ENCODE measurements around the gene CYP27C1. TPM values are rescaled to one million over a fixed set of nuclear protein-coding genes. Genes with fewer than 3 reads are reported as not detected.

CYP27C1 gene
- total and polyA plus RNA-seq, 10 of the 15 experiments (the other 5 are each of a cell fraction or from before 2014, with no cell fraction given) = not detected

DNA sequence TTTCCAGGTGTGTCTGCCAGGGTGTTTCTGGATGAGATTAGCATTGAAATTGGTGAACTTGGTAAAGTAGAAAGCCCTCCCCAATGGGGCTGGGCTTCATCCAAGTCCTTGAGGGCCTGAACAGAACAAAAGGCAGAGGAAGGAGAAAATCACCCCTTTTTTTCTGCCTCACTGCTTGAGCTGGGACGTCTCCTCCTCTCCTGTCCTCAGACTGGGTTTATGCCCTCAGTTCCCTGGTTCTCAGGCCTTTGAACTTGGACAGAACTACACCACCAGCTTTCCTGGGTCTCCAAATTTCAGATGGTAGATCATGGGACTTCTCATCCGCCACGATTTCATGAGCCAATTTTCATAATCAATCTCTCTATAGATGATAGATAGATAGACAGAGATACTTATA, 59.4 kb downstream of the CYP27C1 start (continued):
- TF ChIP-seq RB1 (IDR thresholded peaks at IDR 0.05; ENCODE audit: borderline replicate concordance) (no peak), IKZF1 (conservative IDR thresholded peaks at IDR 0.05) (no peak), NFYA (IDR thresholded peaks at IDR 0.05; ENCODE audit: borderline replicate concordance, low read depth, low read length) (no peak)
- TF ChIP-seq, protein P1, sequence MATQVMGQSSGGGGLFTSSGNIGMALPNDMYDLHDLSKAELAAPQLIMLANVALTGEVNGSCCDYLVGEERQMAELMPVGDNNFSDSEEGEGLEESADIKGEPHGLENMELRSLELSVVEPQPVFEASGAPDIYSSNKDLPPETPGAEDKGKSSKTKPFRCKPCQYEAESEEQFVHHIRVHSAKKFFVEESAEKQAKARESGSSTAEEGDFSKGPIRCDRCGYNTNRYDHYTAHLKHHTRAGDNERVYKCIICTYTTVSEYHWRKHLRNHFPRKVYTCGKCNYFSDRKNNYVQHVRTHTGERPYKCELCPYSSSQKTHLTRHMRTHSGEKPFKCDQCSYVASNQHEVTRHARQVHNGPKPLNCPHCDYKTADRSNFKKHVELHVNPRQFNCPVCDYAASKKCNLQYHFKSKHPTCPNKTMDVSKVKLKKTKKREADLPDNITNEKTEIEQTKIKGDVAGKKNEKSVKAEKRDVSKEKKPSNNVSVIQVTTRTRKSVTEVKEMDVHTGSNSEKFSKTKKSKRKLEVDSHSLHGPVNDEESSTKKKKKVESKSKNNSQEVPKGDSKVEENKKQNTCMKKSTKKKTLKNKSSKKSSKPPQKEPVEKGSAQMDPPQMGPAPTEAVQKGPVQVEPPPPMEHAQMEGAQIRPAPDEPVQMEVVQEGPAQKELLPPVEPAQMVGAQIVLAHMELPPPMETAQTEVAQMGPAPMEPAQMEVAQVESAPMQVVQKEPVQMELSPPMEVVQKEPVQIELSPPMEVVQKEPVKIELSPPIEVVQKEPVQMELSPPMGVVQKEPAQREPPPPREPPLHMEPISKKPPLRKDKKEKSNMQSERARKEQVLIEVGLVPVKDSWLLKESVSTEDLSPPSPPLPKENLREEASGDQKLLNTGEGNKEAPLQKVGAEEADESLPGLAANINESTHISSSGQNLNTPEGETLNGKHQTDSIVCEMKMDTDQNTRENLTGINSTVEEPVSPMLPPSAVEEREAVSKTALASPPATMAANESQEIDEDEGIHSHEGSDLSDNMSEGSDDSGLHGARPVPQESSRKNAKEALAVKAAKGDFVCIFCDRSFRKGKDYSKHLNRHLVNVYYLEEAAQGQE (IDR thresholded peaks at IDR 0.05; ENCODE audit: low read depth, low read length) = no peak

DNA sequence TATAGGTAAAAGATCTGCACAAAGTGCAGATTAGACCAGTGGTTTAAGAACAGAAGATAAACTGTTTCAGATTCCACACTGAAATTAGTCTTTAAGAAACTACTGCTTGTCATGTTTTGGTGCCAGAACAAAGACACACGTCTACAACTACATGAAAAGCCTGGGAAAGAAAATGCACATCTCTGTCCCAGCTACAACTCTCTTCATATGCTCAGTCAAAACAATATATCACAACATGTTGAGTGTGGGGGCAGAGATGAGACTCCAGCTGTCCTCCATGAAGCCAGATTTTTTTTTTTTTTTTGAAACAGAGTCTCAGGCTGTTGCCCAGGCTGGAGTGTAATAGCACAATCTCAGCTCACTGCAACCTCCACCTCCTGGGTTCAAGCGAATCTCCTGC, 60.6 kb downstream of the CYP27C1 start:
- Histone ChIP-seq H4K20me1 (ENCODE audit: control insufficient read depth, insufficient read depth) (no peaks in the 10 kb centered on the region), H3K36me3 (ENCODE audit: control insufficient read depth in 2 of 2, insufficient read depth in 2 of 2, low read length in 1 of 2) (no peaks in the 10 kb centered on the region), H3K79me2 (ENCODE audit: control insufficient read depth, insufficient read depth, low read length) (no peaks in the 10 kb centered on the region), H2AFZ (ENCODE audit: control insufficient read depth, low read depth, low read length) (no peak overlapping the region), H3K9me3 (replicated peaks; ENCODE audit: control insufficient read depth, insufficient read depth, low read length) (no peaks in the 10 kb centered on the region), H3K4me1 (ENCODE audit: control insufficient read depth, insufficient read depth, low read length) (no peaks in the 10 kb centered on the region), H3K27me3 (replicated peaks in 1 of 2; ENCODE audit: control insufficient read depth in 2 of 2, insufficient read depth in 2 of 2, low read length in 1 of 2) (no peaks in the 10 kb centered on the region; a peak in 1 of 4 replicates), H3K4me3 (no peak overlapping the region), H3K9ac (ENCODE audit: control insufficient read depth, insufficient read depth, low read length) (no peak overlapping the region), H3K27ac (ENCODE audit: control insufficient read depth, insufficient read depth) (no peak overlapping the region), H3K4me2 (ENCODE audit: control insufficient read depth, insufficient read depth) (no peak overlapping the region)
- ATAC-seq (no peak), FAIRE-seq (no peak), DNase-seq (ENCODE audit: low read depth, low spot score) (no peak)
- 6% methylated on average over 2 of the region's 2 CpGs for WGBS (ENCODE audit: insufficient coverage, insufficient replicate concordance, low lambda C conversion rate, missing lambda C conversion rate)
- intact Hi-C loops (cut with micrococcal nuclease; ENCODE audit: unreplicated experiment) (loop anchor here (5.0 kb wide), 1 partner anchor 92 kb away; no protein-coding TSS in a partner anchor), in situ Hi-C loops (cut with MboI) (no loop called here)
- CTCF ChIA-PET = interaction anchor here (1.4 kb wide), 1 partner anchor 92 kb away, joined by 3 read pairs; no protein-coding TSS in a partner anchor
- TF ChIP-seq MTA2 (IDR thresholded peaks at IDR 0.05; ENCODE audit: low read depth) (no peak), WRNIP1 (IDR thresholded peaks at IDR 0.05; ENCODE audit: borderline replicate concordance, low read depth, low read length) (no peak), POLR2A (IDR thresholded peaks at IDR 0.05; ENCODE audit: low read depth, low read length) (no peak), CBFB (IDR thresholded peaks at IDR 0.05; ENCODE audit: low read depth) (no peak), PML (IDR thresholded peaks at IDR 0.05; ENCODE audit: low read length) (no peak), SMC3 (IDR thresholded peaks at IDR 0.05; ENCODE audit: borderline replicate concordance, low read length) (no peak), CBX5 (IDR thresholded peaks at IDR 0.05; ENCODE audit: low read depth) (no peak), TCF12 (IDR thresholded peaks at IDR 0.05; ENCODE audit: low read depth, low read length) (no peak)
- TF ChIP-seq, protein P2, sequence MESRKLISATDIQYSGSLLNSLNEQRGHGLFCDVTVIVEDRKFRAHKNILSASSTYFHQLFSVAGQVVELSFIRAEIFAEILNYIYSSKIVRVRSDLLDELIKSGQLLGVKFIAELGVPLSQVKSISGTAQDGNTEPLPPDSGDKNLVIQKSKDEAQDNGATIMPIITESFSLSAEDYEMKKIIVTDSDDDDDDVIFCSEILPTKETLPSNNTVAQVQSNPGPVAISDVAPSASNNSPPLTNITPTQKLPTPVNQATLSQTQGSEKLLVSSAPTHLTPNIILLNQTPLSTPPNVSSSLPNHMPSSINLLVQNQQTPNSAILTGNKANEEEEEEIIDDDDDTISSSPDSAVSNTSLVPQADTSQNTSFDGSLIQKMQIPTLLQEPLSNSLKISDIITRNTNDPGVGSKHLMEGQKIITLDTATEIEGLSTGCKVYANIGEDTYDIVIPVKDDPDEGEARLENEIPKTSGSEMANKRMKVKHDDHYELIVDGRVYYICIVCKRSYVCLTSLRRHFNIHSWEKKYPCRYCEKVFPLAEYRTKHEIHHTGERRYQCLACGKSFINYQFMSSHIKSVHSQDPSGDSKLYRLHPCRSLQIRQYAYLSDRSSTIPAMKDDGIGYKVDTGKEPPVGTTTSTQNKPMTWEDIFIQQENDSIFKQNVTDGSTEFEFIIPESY (IDR thresholded peaks at IDR 0.05) = no peak
- TF ChIP-seq, protein P3, sequence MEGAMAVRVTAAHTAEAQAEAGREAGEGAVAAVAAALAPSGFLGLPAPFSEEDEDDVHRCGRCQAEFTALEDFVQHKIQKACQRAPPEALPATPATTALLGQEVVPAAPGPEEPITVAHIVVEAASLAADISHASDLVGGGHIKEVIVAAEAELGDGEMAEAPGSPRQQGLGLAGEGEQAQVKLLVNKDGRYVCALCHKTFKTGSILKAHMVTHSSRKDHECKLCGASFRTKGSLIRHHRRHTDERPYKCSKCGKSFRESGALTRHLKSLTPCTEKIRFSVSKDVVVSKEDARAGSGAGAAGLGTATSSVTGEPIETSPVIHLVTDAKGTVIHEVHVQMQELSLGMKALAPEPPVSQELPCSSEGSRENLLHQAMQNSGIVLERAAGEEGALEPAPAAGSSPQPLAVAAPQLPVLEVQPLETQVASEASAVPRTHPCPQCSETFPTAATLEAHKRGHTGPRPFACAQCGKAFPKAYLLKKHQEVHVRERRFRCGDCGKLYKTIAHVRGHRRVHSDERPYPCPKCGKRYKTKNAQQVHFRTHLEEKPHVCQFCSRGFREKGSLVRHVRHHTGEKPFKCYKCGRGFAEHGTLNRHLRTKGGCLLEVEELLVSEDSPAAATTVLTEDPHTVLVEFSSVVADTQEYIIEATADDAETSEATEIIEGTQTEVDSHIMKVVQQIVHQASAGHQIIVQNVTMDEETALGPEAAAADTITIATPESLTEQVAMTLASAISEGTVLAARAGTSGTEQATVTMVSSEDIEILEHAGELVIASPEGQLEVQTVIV (IDR thresholded peaks at IDR 0.05; ENCODE audit: borderline replicate concordance, partially characterized antibody) = no peak
- POLR2A ChIA-PET = no interaction called here
- RAD21 ChIA-PET (ENCODE audit: unreplicated experiment) = no interaction called here
- SMC1A ChIA-PET (ENCODE audit: uncharacterized antibody, unreplicated experiment) = interaction anchor here (0.6 kb wide), 1 partner anchor 27 kb away, joined by 3 read pairs; no protein-coding TSS in a partner anchor
- BruUV-seq (replicated peaks) = no TSS peak
